K562 (cell line): Measurements from ENCODE around the gene CTSW. TPM values are rescaled to one million over a fixed set of nuclear protein-coding genes. Genes with fewer than 3 reads are reported as not detected.
A peak's percentile ranks its signal among the peaks of the same experiment; 100 is the strongest.

ENCODE experiments used
- E2F4 ChIP-seq: sonication (generic); formaldehyde crosslinking; IDR thresholded peaks from 2 replicates; pipeline ENCODE4 v1.8.0; 2022; ENCODE audit warnings: mild to moderate bottlenecking, low read depth, missing genetic modification reagents
- EP400 ChIP-seq: fragments of 450-650 bp; IDR thresholded peaks from 2 replicates; pipeline ENCODE4 v1.6.1; 2017; ENCODE audit warnings: antibody characterized with exemption, mild to moderate bottlenecking, moderate library complexity
- GTF3C2 ChIP-seq: IDR thresholded peaks from 3 replicates; pipeline ENCODE4 v1.6.1; 2011; ENCODE audit warnings: borderline replicate concordance, mild to moderate bottlenecking, moderate library complexity; ENCODE audit not compliant: insufficient read length; ENCODE audit errors: extremely low read depth
- KDM4B ChIP-seq, 2 experiments: fragments of 450-650 bp in 1 of 2; sonication (generic) in 1 of 2; IDR thresholded peaks; 2 replicates each; pipeline ENCODE4 v1.6.1; 2016 to 2017; ENCODE audit warnings: borderline replicate concordance in 2 of 2, antibody characterized with exemption in 1 of 2, low read depth in 1 of 2, mild to moderate bottlenecking in 1 of 2
- MECOM ChIP-seq: fragments of 250-450 bp; sonication (Bioruptor Pico); IDR thresholded peaks from 2 replicates; pipeline ENCODE4 v1.8.0; 2022; ENCODE audit warnings: inconsistent platforms
- NR1H2 ChIP-seq: sonication (generic); formaldehyde crosslinking; IDR thresholded peaks from 2 replicates; pipeline ENCODE4 v1.4.0; 2020; ENCODE audit warnings: mild to moderate bottlenecking, missing genetic modification reagents
- NR2F6 ChIP-seq: fragments of 450-650 bp; formaldehyde crosslinking; IDR thresholded peaks from 2 replicates; pipeline ENCODE4 v1.4.0; 2020; ENCODE audit warnings: mild to moderate bottlenecking
- POLR2H ChIP-seq: IDR thresholded peaks from 2 replicates; pipeline ENCODE4 v1.6.1; 2016; ENCODE audit warnings: missing genetic modification characterization, low read depth, mild to moderate bottlenecking, control low read depth, missing compliant biosample characterization, moderate library complexity
- POU5F1 ChIP-seq: fragments of 150-350 bp; IDR thresholded peaks from 2 replicates; pipeline ENCODE4 v1.6.1; 2014; ENCODE audit warnings: borderline replicate concordance, low read length, low read depth, mild to moderate bottlenecking; ENCODE audit not compliant: partially characterized antibody
- PTTG1 ChIP-seq: fragments of 450-650 bp; IDR thresholded peaks from 2 replicates; pipeline ENCODE4 v1.6.1; 2016; ENCODE audit warnings: low read depth, mild to moderate bottlenecking, missing genetic modification characterization, missing compliant biosample characterization
- SRSF7 ChIP-seq: fragments of 200-400 bp; formaldehyde crosslinking; optimal IDR thresholded peaks from 2 replicates; pipeline ENCODE3; 2017; ENCODE audit warnings: mild to moderate bottlenecking, low read depth, low read length
- THRB ChIP-seq: fragments of 450-650 bp; formaldehyde crosslinking; conservative IDR thresholded peaks from 2 replicates; pipeline ENCODE4 v1.4.0; 2022; ENCODE audit warnings: mild to moderate bottlenecking, missing genetic modification characterization
- ZFP1 ChIP-seq: fragments of 450-650 bp; formaldehyde crosslinking; IDR thresholded peaks from 2 replicates; pipeline ENCODE4 v1.4.0; 2020; ENCODE audit warnings: mild to moderate bottlenecking, mixed read lengths
- ZFP30 ChIP-seq: fragments of 250-450 bp; sonication (Bioruptor Pico); IDR thresholded peaks from 2 replicates; pipeline ENCODE4 v1.8.0; 2022; ENCODE audit warnings: moderate library complexity, mild to moderate bottlenecking, inconsistent platforms, borderline replicate concordance
- ZNF184 ChIP-seq: sonication (generic); formaldehyde crosslinking; IDR thresholded peaks from 2 replicates; pipeline ENCODE4 v1.5.0; 2020; ENCODE audit warnings: missing genetic modification reagents
- ZNF431 ChIP-seq: sonication (generic); formaldehyde crosslinking; IDR thresholded peaks from 2 replicates; pipeline ENCODE4 v1.8.0; 2022; ENCODE audit warnings: mild to moderate bottlenecking, missing genetic modification reagents
- ZNF696 ChIP-seq: fragments of 250-450 bp; sonication (Bioruptor Pico); conservative IDR thresholded peaks from 2 replicates; pipeline ENCODE4 v1.4.0; 2020; ENCODE audit warnings: mild to moderate bottlenecking, moderate library complexity
- polyA plus RNA-seq, 8 experiments: library from polyadenylated mRNA; depleted of rRNA in 4 of 8; stranded (reverse) in 5 of 8; unstranded in 3 of 8; fragments of >200 nt; fragmentation: Nextera tagmentation in 2 of 8; fragmentation: Illumina TruSeq in 1 of 8; extraction: Ambion mirVana in 2 of 8; extraction: Trizol in 1 of 8; gene quantifications; 2 replicates each; pipeline versions ENCODE4 v1.2.1 to v1.2.3, GENCODE V29; 2011 to 2014; ENCODE audit warnings: inconsistent platforms in 1 of 8, missing spikeins in 1 of 8
- total RNA-seq, 7 experiments: library from RNA; depleted of rRNA in 6 of 7; stranded (reverse); fragments of >200 nt in 6 of 7; fragmentation: Illumina TruSeq in 2 of 7; extraction: Trizol in 2 of 7; gene quantifications; 2 replicates each; pipeline versions ENCODE4 v1.2.1 to v1.2.3, GENCODE V29; 2011 to 2021; ENCODE audit warnings: low replicate concordance in 1 of 7
- TF ChIP-seq, protein P1 (sequence below): fragments of 250-450 bp; sonication (Bioruptor Pico); IDR thresholded peaks from 2 replicates; pipeline ENCODE4 v1.4.0; 2020; ENCODE audit warnings: mild to moderate bottlenecking, moderate library complexity

CTSW gene
- total and polyA plus RNA-seq, 9 of the 15 experiments (the other 6 are each of a cell fraction or from before 2014, with no cell fraction given) = 0.04 TPM; not detected in 8

DNA sequence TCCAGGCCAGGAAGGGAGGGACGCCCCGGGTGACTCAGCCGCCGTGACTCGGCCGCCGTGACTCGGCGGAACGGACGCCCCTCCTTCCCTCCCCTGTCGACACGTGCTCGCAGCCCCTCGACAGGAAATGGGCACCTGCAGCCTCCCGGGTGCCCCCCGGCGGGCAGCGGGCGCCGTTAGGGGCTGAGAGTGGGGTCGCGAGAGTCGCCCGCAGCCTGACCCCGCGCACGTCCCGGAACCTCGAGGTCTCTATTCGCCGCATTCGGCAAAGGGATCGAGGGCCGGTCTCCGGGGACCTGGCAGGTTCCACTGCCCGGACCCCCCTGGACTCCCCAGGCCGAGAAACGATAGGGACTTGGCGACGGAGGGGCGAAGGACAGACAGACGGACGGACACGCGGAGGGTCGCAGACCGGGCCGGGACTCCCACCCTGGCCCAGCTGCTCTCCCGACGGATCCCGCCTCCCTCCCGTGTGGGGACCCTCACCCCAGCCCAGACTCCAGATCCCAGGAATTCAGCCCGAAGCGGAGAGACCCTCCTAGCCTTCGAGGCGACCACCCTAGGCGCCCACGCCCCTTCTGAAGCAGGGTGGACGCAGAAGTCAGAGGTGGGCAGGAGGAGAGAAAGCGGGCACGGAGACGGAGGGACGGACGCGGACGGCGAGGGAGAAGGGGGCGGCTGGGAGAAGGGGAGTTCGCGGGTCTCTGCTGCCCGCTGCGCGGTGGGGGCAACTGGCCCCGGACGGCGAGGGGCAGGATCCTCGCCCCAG, 19.9 kb downstream of the CTSW start (continued):
- TF ChIP-seq, protein P1, sequence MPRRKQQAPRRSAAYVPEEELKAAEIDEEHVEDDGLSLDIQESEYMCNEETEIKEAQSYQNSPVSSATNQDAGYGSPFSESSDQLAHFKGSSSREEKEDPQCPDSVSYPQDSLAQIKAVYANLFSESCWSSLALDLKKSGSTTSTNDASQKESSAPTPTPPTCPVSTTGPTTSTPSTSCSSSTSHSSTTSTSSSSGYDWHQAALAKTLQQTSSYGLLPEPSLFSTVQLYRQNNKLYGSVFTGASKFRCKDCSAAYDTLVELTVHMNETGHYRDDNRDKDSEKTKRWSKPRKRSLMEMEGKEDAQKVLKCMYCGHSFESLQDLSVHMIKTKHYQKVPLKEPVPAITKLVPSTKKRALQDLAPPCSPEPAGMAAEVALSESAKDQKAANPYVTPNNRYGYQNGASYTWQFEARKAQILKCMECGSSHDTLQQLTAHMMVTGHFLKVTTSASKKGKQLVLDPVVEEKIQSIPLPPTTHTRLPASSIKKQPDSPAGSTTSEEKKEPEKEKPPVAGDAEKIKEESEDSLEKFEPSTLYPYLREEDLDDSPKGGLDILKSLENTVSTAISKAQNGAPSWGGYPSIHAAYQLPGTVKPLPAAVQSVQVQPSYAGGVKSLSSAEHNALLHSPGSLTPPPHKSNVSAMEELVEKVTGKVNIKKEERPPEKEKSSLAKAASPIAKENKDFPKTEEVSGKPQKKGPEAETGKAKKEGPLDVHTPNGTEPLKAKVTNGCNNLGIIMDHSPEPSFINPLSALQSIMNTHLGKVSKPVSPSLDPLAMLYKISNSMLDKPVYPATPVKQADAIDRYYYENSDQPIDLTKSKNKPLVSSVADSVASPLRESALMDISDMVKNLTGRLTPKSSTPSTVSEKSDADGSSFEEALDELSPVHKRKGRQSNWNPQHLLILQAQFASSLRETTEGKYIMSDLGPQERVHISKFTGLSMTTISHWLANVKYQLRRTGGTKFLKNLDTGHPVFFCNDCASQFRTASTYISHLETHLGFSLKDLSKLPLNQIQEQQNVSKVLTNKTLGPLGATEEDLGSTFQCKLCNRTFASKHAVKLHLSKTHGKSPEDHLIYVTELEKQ (CRISPR knock-in tag) = 0 out of 2 replicates have a peak, but pooled peaks have one; percentile 18
- TF ChIP-seq KDM4B (IDR thresholded peaks at IDR 0.05; ENCODE audit: borderline replicate concordance in 2 of 2, low read depth in 1 of 2) (no peak; a peak in 1 of 4 replicates), THRB (CRISPR knock-in tag) (no peak), POLR2H (tag) (no peak), E2F4 (CRISPR knock-in tag) (no peak), ZFP30 (no peak), MECOM (no peak), ZNF696 (CRISPR knock-in tag) (no peak), SRSF7 (peak; percentile 10), EP400 (peak; percentile 97), NR1H2 (CRISPR knock-in tag) (0 out of 2 replicates have a peak, but pooled peaks have one; percentile 72), GTF3C2 (no peak), POU5F1 (no peak), NR2F6 (CRISPR knock-in tag) (no peak), ZNF184 (CRISPR knock-in tag) (no peak), PTTG1 (tag) (no peak), ZFP1 (no peak), ZNF431 (0 out of 2 replicates have a peak, but pooled peaks have one; percentile 53)
